ENCODE results near the gene PLA2G4B.
A peak's percentile ranks its signal among the peaks of the same experiment; 100 is the strongest.

PLA2G4B gene

GRCh38 chr15:41798607-41799487 lies 39.8 kb upstream of the PLA2G4B start:
- Histone ChIP-seq H3K4me1 (ENCODE audit: low read length) (peaks cover 33% of the 10 kb centered on the region), H2AFZ (ENCODE audit: low read depth, low read length) (no peak overlapping the region), H3K36me3 (replicated peaks; ENCODE audit: low read depth, low read length) (peaks cover 9% of the 10 kb centered on the region), H3K9me3 (ENCODE audit: insufficient read depth, low read length) (no peaks in the 10 kb centered on the region), H3K4me2 (ENCODE audit: low read length) (peak overlapping the region; percentile 4; the same call in 1 of the 2 replicates), H3K4me3 (ENCODE audit: low read length) (no peak overlapping the region), H3K79me2 (ENCODE audit: low read length) (no peaks in the 10 kb centered on the region), H3K9ac (ENCODE audit: low read length) (no peak overlapping the region), H3K27ac (ENCODE audit: low read length) (no peak overlapping the region), H3K27me3 (ENCODE audit: low read depth, low read length) (no peaks in the 10 kb centered on the region), H4K20me1 (ENCODE audit: insufficient read depth, low read length) (no peaks in the 10 kb centered on the region)
- no peak for TF ChIP-seq CTCF (IDR thresholded peaks at IDR 0.05; ENCODE audit: low read depth, low read length)
- no peak for TF ChIP-seq EZH2phosphoT487 (IDR thresholded peaks at IDR 0.05; ENCODE audit: low read depth)

DNA sequence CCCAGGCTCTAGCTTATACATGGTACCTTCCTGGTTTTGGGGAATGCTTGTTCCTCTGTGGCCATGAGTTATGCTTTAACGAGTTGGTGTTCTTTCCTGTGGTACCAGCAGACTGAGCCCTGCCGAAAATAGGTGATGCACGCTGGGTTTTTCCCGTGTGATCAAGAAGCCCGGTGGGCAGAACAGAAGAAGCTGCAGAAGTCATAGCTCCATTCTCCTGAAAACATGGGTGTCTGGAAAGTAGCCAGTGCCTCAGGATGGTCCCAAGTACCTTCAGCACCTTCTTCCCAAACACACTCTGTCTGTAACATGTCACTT lies 39.2 kb upstream of the PLA2G4B start:
- no peaks in the 10 kb centered on the region for H3K9me3 ChIP-seq (ENCODE audit: insufficient read depth, low read length)
- H3K27ac ChIP-seq (ENCODE audit: low read length) = no peak overlapping the region
- peaks cover 33% of the 10 kb centered on the region for H3K4me1 ChIP-seq (ENCODE audit: low read length)
- H3K9ac ChIP-seq (ENCODE audit: low read length) = no peak overlapping the region
- peak overlapping the region; percentile 4; the same call in 1 of the 2 replicates for H3K4me2 ChIP-seq (ENCODE audit: low read length)
- H3K27me3 ChIP-seq (ENCODE audit: low read depth, low read length) = no peaks in the 10 kb centered on the region
- H2AFZ ChIP-seq (ENCODE audit: low read depth, low read length) = no peak overlapping the region
- no peak overlapping the region for H3K4me3 ChIP-seq (ENCODE audit: low read length)
- H3K36me3 ChIP-seq (replicated peaks; ENCODE audit: low read depth, low read length) = peaks cover 9% of the 10 kb centered on the region
- TF ChIP-seq EZH2phosphoT487 (IDR thresholded peaks at IDR 0.05; ENCODE audit: low read depth) (no peak), CTCF (IDR thresholded peaks at IDR 0.05; ENCODE audit: low read depth, low read length) (no peak)
- H3K79me2 ChIP-seq (ENCODE audit: low read length) = no peaks in the 10 kb centered on the region
- H4K20me1 ChIP-seq (ENCODE audit: insufficient read depth, low read length) = no peaks in the 10 kb centered on the region

GRCh38 chr15:41801185-41801584 lies 37.5 kb upstream of the PLA2G4B start:
- Histone ChIP-seq H3K9ac (ENCODE audit: low read length) (no peak overlapping the region), H3K4me3 (ENCODE audit: low read length) (no peak overlapping the region), H3K27me3 (ENCODE audit: low read depth, low read length) (no peaks in the 10 kb centered on the region), H3K4me2 (ENCODE audit: low read length) (no peak overlapping the region), H3K9me3 (ENCODE audit: insufficient read depth, low read length) (no peaks in the 10 kb centered on the region), H4K20me1 (ENCODE audit: insufficient read depth, low read length) (no peaks in the 10 kb centered on the region), H3K36me3 (replicated peaks; ENCODE audit: low read depth, low read length) (peaks cover 9% of the 10 kb centered on the region), H3K27ac (ENCODE audit: low read length) (no peak overlapping the region), H3K79me2 (ENCODE audit: low read length) (no peaks in the 10 kb centered on the region), H2AFZ (ENCODE audit: low read depth, low read length) (no peak overlapping the region), H3K4me1 (ENCODE audit: low read length) (peaks cover 30% of the 10 kb centered on the region)
- no peak for TF ChIP-seq EZH2phosphoT487 (IDR thresholded peaks at IDR 0.05; ENCODE audit: low read depth)
- TF ChIP-seq CTCF (IDR thresholded peaks at IDR 0.05; ENCODE audit: low read depth, low read length) = no peak

DNA sequence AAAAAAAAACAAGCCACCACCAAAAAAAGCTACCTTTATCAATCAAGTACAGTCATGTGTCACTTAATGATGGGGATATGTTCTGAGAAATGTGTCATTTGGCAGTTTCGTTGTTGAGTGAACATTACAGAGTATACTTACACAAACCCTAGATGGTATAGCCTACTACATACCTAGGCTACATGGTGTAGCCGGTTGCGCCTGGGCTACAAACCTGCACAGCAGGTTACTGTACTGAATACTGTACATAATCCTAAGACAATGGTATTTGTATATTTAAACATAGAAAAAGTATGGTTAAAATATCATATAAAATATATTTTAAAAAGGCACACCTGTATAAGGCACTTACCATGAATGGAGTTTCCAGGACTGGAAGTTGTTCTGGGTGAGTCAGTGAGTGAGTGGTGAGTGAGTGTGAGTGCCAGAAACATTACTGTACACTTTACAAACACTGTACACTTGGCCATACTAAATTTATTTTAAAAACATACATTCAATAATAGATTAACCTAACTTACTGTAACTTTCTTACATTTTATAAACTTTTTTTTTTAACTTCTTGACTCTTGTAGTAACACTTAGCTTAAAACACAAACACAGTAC lies 36.7 kb upstream of the PLA2G4B start:
- Histone ChIP-seq H3K4me2 (ENCODE audit: low read length) (no peak overlapping the region), H3K4me3 (ENCODE audit: low read length) (no peak overlapping the region), H3K4me1 (ENCODE audit: low read length) (peaks cover 22% of the 10 kb centered on the region), H3K36me3 (replicated peaks; ENCODE audit: low read depth, low read length) (peaks cover 9% of the 10 kb centered on the region), H3K27me3 (ENCODE audit: low read depth, low read length) (no peaks in the 10 kb centered on the region), H3K9ac (ENCODE audit: low read length) (no peak overlapping the region), H2AFZ (ENCODE audit: low read depth, low read length) (no peak overlapping the region), H4K20me1 (ENCODE audit: insufficient read depth, low read length) (no peaks in the 10 kb centered on the region), H3K79me2 (ENCODE audit: low read length) (no peaks in the 10 kb centered on the region), H3K27ac (ENCODE audit: low read length) (no peak overlapping the region), H3K9me3 (ENCODE audit: insufficient read depth, low read length) (no peaks in the 10 kb centered on the region)
- TF ChIP-seq EZH2phosphoT487 (IDR thresholded peaks at IDR 0.05; ENCODE audit: low read depth) (no peak), CTCF (IDR thresholded peaks at IDR 0.05; ENCODE audit: low read depth, low read length) (no peak)
